GM18508 (cell line): ENCODE data around the gene CCNL1.

ENCODE experiments used
- ATAC-seq: cut with Tn5 transposase; IDR thresholded peaks from one replicate; pipeline ENCODE4 v1.9.1; 2021; ENCODE audit warnings: moderate number of reproducible peaks; ENCODE audit not compliant: insufficient read depth, unreplicated experiment

CCNL1 gene

DNA sequence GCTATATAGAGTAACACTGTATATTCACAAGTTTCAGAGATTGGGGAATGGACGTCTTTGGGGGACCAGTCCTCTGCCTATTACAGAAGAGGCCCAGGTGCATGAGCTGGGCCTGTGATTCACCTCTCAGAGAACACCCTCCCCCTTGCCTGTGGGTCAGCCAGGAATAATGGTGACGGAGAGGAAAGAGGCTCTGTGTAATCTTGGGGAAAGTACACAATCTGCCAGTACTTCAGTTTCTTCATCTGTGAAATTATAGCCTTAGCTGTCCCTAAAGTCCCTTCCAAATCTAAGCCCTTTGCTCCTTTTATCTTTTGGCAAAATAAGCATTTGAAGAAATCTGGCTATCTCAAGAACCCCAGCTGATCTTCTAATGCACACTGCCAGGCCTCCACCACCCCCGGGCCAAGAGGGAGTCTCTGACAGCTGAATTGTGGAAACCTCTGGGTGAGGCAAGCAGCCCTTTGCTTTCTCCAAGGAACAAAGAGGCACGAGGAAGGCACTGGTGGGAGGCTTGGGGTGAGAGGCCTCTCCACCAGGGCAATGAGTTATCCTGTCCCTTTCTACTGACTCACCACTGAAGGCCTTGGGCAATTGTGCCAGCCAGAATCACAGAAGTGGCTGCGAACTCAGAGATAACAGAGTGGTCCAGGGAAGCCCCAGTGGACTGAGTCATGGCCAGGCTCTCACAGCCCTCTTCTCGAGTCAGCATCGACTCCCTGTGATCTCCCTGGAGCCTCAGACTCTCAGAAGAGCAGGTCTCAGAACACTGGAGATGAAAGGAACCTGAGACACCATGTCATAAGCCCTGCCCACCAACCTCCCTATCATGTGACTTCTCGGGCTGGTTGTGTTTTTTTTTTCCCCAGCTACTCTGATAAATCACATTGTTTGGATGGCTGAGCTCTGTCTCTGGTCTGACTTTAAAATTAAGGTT lies 31.8 kb downstream of the CCNL1 start:
- ATAC-seq = no peak

GRCh38 chr3:157127268-157127667 lies 32.7 kb downstream of the CCNL1 start:
- no peak for ATAC-seq

DNA sequence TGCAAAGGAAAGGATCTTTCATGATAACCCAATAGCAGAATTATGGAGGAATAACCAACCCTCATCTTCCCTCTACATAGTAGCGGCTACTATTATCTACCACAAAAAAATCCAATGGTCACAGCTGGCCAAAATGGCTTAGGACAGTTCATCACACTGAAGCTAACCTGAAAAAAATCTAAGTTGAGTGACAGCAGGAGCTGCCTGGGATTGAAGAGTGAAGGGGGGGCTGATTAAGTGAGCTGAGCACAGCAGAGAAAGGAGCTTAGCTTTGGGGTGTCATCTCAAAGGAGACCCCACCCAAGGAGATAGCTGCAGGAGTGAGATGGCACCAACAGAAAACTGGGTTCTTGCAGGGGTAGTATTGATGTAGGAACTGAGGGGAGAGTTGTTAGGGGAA lies 33.6 kb downstream of the CCNL1 start:
- no peak for ATAC-seq

DNA sequence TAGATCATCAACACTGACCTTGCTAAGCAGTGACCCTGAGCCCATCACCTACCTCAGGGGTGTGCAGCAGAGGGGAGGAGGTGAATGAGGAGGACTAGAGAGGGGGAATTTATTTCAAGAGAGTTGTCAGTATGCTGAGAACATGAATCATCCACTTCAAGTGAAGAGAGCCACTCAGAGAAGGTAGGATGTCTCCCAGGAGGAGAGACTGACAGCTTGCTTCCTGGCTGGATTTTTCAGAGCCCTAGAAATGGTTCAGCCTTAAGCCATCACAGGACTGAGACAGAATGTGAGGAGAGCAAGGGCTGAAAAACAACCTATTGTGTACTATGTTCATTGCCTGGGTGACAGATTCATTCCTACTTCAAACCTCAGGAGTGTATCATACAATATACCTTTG lies 34.8 kb downstream of the CCNL1 start:
- ATAC-seq = no peak

DNA sequence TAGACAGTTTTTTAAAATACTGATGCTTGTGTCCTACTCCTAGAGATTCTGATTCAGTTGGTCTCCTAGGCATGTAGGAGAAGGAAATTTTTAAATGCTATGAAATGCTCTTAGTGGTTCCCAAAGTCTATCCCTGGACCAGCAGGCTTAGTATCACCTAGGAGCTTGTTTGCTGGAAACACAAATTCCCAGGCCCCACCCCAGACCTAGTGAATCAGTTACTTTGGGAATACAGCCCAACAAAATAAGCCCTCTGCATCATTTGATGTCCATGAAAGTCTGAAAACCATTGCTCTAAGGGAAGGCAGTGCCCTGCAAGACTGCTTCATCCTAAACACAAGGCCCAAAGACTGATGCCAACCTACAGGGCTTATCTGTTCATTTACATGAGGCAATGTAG lies 36.3 kb downstream of the CCNL1 start:
- no peak for ATAC-seq

GRCh38 chr3:157122832-157123427 lies 37.0 kb downstream of the CCNL1 start:
- no peak for ATAC-seq

DNA sequence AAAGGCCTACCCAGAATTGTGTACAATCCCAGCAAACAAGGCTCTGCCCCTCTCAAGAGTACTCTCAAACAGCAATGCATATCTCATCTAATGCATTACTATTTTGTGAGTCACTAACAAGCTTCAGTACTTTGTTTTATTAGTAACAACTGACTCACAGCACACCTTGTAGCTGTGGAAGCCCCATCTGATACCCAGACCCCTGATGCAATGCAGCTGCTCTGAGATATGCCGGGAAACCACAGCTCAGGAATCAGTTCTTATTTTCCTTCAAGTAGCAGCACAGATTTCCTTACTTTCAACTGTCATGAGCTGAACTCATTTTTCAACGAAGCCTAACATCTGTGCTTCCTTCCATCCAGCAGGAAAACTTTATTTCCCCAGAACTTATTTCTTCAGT lies 37.8 kb downstream of the CCNL1 start:
- no peak for ATAC-seq

- ATAC-seq = no peak
Observed at GRCh38 chr3:157121522-157121921, 38.4 kb downstream of the CCNL1 start.

DNA sequence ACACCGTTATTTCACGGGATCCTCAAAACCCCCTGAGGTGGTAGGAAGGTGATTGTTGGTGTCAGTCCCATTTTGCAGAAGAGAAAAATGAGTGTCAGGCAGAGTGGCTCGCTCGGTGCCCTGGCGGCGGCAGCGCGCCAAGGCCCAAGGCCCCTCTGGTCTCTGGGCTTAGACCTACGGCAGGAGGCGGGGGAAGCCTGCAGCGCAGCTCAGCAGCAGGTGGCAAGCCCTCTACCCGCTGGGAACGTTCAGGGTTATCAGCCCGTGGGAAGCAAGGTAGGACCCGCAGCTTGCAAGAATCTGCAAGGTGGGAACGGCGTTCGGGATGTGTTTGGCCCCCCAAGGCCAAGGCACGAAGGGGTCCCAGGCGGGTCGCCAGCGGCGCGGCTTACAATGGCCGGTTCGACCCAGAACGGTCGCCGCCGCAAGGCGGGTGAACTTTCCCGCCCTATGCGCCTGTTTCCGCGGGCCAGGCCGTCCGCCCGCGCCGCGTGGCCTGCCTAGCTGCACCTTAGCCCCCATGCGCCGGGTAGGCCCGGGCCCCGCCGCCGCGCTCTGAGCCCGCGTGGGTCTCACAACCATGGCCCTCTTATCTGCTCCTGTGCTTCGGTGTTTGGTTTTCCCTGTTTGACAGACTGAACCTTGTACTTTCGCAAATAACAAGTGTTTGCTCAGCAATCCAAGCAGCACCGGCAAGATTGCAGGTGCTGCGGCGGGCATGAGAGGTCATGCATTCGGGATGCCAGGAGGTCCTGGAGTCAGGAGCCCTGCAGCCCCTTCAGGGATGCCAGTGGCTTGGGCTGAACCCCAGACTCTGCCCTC lies 39.7 kb downstream of the CCNL1 start:
- no peak for ATAC-seq

GRCh38 chr3:157119369-157119951 lies 40.5 kb downstream of the CCNL1 start:
- no peak for ATAC-seq

DNA sequence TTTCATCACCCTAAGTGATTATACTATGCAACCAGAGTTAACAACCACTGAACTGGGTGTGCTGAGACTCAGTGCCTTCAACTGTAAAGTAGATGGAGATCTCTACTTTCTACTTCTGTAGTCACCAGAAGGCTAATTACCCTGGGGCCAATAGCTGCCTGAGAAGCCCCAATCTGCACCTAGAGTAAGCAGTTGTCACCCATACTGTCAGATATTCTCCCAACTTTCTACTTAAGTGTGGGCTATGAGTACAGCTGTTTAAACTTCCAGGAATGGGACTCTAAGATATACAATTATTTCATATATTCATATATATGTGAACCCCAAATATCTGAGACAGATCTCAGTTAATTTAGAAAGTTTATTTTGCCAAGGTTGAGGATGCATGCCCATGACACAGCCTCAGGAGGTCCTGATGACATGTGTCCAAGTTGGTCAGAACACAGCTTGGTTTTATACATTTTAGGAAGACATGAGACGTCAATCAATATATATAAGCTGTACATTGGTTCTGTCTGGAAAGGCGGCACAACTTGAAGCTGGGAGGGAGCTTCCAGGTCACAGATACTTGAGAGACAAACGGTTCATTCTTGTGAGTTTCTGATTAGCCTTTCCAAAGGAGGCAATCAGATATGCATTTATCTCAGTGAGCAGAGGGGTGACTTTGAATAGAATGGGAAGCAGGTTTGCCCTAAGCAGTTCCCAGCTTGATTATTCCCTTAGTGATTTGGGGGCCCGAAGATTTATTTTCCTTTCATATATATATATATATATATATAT lies 41.9 kb downstream of the CCNL1 start:
- ATAC-seq = no peak

DNA sequence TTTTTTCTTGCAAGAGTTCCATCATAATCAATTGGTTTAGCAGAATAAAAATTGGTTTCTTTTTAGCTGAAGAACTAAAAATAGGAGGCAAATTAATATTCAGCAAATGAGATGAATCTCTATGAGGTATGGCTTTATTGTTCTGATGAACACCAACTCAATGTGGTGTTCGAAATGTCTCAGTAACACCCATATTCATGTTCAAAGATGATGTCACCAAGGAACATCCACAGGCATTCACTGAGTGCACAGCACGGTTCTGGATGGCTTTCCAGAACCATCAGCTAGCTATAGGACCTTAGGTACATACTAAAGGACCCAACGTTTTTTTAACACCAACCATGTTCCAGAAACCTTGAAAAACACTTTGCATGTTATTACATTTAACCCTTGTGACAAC lies 42.7 kb downstream of the CCNL1 start:
- ATAC-seq = no peak

DNA sequence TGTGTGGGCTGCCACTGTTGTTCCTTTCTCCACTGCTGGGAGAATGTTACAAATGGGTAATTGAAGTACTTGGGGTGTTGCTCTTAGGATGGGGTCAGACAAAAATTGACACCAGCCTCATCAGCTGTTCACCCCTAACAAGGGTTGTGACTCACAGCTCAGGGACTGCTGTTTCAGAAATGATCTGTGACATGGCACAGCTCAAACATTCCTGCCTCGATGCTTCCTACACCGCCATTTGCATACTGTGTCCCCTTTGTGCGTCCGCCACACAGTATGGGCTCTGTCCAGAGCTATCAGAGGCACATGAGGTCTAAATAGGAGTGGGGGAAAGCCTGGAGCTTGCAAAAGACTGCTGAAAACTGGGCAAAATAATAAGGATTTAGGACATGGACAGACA lies 43.9 kb downstream of the CCNL1 start:
- no peak for ATAC-seq

DNA sequence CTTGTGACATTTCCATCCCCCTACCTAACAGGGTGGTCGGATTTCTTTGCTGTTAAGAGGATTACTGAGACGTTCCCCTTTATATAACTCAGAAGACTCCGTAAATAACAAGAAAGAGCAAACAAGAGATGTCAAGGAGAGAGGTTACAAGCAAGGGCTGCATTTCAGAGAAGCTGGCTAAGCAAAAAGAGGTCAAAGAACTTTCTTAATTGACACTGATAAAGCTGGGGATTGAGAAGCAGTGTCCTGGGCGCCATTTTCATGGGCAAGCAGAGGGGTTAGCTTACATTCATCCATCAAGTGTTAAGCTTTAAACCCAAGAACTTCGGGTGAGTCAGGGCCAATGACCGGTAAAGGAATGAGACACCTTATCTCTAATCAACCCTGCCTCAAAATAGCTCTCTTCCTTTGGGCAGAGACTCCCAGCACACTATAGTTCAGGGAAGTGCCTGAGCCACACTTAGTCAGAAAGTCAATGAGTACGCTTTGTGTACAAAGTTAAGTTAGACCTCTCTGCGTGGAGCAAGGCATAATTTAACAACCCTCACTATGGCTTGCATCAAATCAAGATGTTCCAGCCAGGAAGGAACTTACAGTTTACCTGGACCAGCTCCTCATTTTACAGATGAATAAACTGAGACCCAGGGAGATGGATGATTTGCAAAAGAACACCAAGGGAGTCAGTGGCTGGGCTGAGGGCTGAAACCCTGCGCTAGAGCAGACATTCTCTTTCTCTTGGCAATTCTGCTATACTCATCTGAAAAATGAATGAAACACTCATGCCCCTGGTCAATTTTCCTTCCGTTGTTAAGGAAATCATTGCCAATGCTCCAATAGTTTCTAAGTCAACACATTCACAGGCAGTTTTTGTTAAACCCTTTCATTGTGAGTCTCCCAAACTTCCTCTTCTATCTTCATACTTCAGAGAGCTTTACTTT lies 44.6 kb downstream of the CCNL1 start:
- no peak for ATAC-seq

GRCh38 chr3:157113832-157114505 lies 46.0 kb downstream of the CCNL1 start:
- ATAC-seq = no peak

GRCh38 chr3:157112536-157112935 lies 47.4 kb downstream of the CCNL1 start:
- ATAC-seq = no peak

DNA sequence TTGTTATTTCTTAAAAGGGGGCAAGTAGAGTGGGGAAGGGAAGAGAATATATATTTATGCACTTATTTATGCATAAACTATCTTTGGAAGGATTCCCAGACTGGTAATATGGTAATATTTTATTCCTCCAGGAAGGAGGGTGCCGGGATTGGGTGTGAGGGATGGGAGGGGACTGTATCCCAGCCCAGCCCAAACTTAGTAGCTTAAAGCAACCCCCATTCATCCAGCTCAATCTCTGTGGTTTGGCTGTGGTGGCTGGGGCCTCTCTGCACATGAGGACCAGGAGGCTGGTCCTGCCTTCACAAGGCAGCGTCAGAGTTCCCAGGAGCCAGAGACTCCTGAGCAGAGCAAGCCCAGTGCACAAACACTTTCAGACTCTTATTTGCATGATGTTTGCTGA lies 48.4 kb downstream of the CCNL1 start:
- no peak for ATAC-seq

DNA sequence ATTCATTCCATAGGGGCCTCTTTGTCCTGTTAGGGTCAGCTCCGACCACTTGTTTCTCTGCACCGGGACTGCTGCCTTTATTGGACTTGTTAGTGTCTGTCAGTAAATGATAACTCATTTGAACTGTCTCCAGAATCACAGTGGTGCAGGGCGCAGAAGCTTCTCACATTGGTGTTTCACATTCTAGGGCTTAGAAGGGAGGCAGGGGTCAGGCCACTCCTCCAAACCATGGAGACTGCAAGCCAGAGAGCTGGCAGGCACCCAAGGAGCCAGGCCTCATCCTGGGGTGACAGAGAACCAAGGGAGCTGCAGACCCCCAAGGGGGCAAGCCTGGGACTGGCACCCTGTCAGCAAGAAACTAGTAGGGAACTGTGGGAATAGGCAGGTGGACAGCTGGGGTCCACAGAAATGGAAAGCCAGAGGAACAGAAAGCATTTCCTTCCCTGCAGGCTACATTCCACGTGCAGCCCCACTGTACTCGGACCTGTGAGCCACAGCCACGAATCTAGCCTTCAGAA lies 49.1 kb downstream of the CCNL1 start:
- ATAC-seq = no peak
